Neural cell (in vitro differentiated cells): ENCODE results near the gene MSANTD3. TPM values are rescaled to one million over a fixed set of nuclear protein-coding genes. Genes with fewer than 3 reads are reported as not detected.

ENCODE experiments used
- H2AFZ ChIP-seq: fragments of 200-600, 300-800 bp; sonication (generic), shearing (Covaris generic); 2 replicates; pipeline ENCODE4 v1.6.0; 2014; ENCODE audit warnings: low read depth, mild to moderate bottlenecking, antibody characterized with exemption, low read length, moderate library complexity
- H3F3A ChIP-seq: fragments of 200-600 bp; shearing (Covaris generic); 2 replicates; pipeline ENCODE4 v1.6.1; 2016; ENCODE audit warnings: mild to moderate bottlenecking, moderate library complexity, mixed read lengths, antibody characterized with exemption, low read length; ENCODE audit not compliant: insufficient read depth, poor library complexity, severe bottlenecking
- H3K27ac ChIP-seq: fragments of 200-600, 300-800 bp; sonication (generic), shearing (Covaris generic); 2 replicates; pipeline ENCODE4 v1.5.1; 2014; ENCODE audit warnings: mild to moderate bottlenecking, low read length, moderate library complexity
- H3K27me3 ChIP-seq: fragments of 300-800, 200-600 bp; sonication (generic), shearing (Covaris generic); 2 replicates; pipeline ENCODE4 v1.6.0; 2014; ENCODE audit warnings: mild to moderate bottlenecking, low read depth, low read length, moderate library complexity; ENCODE audit not compliant: insufficient read depth
- H3K36me3 ChIP-seq: fragments of 300-800, 200-600 bp; sonication (generic), shearing (Covaris generic); 2 replicates; pipeline ENCODE4 v1.5.1; 2014; ENCODE audit warnings: mild to moderate bottlenecking, antibody characterized with exemption, low read length, moderate library complexity; ENCODE audit not compliant: insufficient read depth
- H3K4me2 ChIP-seq: fragments of 300-800, 200-600 bp; sonication (generic), shearing (Covaris generic); 2 replicates; pipeline ENCODE4 v1.6.0; 2014; ENCODE audit warnings: mild to moderate bottlenecking, low read length
- H3K4me3 ChIP-seq: fragments of 300-800, 200-600 bp; sonication (generic), shearing (Covaris generic); 2 replicates; pipeline ENCODE4 v1.5.1; 2014; ENCODE audit warnings: mild to moderate bottlenecking, low read length, moderate library complexity
- H3K79me2 ChIP-seq: fragments of 200-600 bp; shearing (Covaris generic); replicated peaks from 2 replicates; pipeline ENCODE4 v1.6.0; 2014; ENCODE audit warnings: mild to moderate bottlenecking, low read length, moderate library complexity; ENCODE audit not compliant: insufficient read depth
- H3K9ac ChIP-seq: fragments of 300-800, 200-600 bp; sonication (generic), shearing (Covaris generic); 2 replicates; pipeline ENCODE4 v1.6.1; 2016; ENCODE audit warnings: mild to moderate bottlenecking, low read length, mixed read lengths
- H3K9me2 ChIP-seq: fragments of 200-600 bp; shearing (Covaris generic); 2 replicates; pipeline ENCODE4 v1.6.1; 2016; ENCODE audit warnings: mild to moderate bottlenecking, low read length, mixed read lengths; ENCODE audit not compliant: insufficient read depth
- H3K9me3 ChIP-seq: fragments of 200-600, 300-800 bp; sonication (generic), shearing (Covaris generic); 2 replicates; pipeline ENCODE4 v1.6.1; 2016; ENCODE audit warnings: mild to moderate bottlenecking, mixed run types, low read length, moderate library complexity, mixed read lengths
- H4K20me1 ChIP-seq: fragments of 200-600 bp; shearing (Covaris generic); 2 replicates; pipeline ENCODE4 v1.6.1; 2016; ENCODE audit warnings: mild to moderate bottlenecking, mixed run types; ENCODE audit not compliant: insufficient read depth
- EP300 ChIP-seq: fragments of 450-650 bp; conservative IDR thresholded peaks from 2 replicates; pipeline ENCODE4 v1.6.1; 2014; ENCODE audit warnings: antibody characterized with exemption, mild to moderate bottlenecking, moderate library complexity; ENCODE audit not compliant: poor library complexity, severe bottlenecking
- EZH2 ChIP-seq: fragments of 200-600, 300-800 bp; shearing (Covaris generic), sonication (generic); IDR thresholded peaks from 2 replicates; pipeline ENCODE4 v1.6.1; 2014; ENCODE audit warnings: antibody characterized with exemption, low read length, borderline replicate concordance, mild to moderate bottlenecking; ENCODE audit not compliant: insufficient read depth, poor library complexity, severe bottlenecking
- MXI1 ChIP-seq: fragments of 450-650 bp; conservative IDR thresholded peaks from 2 replicates; pipeline ENCODE4 v1.6.1; 2014; ENCODE audit warnings: antibody characterized with exemption, mild to moderate bottlenecking; ENCODE audit not compliant: poor library complexity, severe bottlenecking
- POLR2AphosphoS5 ChIP-seq: IDR thresholded peaks from 2 replicates; pipeline ENCODE4 v1.6.1; 2012
- RAD21 ChIP-seq: fragments of 450-650 bp; conservative IDR thresholded peaks from 2 replicates; pipeline ENCODE4 v1.6.1; 2014; ENCODE audit warnings: antibody characterized with exemption, mild to moderate bottlenecking, moderate library complexity
- SMC3 ChIP-seq: fragments of 450-650 bp; conservative IDR thresholded peaks from 2 replicates; pipeline ENCODE4 v1.6.1; 2014; ENCODE audit warnings: antibody characterized with exemption, mild to moderate bottlenecking, moderate library complexity; ENCODE audit not compliant: poor library complexity
- TAF1 ChIP-seq: IDR thresholded peaks from 2 replicates; pipeline ENCODE4 v1.6.1; 2012; ENCODE audit warnings: low read depth
- polyA plus RNA-seq: library from polyadenylated mRNA; depleted of rRNA; stranded (reverse); fragments of >200 nt; gene quantifications from 2 replicates; pipeline ENCODE4 v1.2.3, GENCODE V29; 2014
- TF ChIP-seq, protein P1 (sequence below): IDR thresholded peaks from 2 replicates; pipeline ENCODE4 v1.6.1; 2012; ENCODE audit warnings: borderline replicate concordance
- TF ChIP-seq, protein P2 (sequence below): fragments of 450-650 bp; IDR thresholded peaks from 2 replicates; pipeline ENCODE4 v1.5.1; 2014; ENCODE audit warnings: antibody characterized with exemption, mild to moderate bottlenecking, moderate library complexity; ENCODE audit not compliant: poor library complexity, severe bottlenecking

MSANTD3 gene
- polyA plus RNA-seq, 1 donor from 2014 or later: 82.6 TPM

DNA sequence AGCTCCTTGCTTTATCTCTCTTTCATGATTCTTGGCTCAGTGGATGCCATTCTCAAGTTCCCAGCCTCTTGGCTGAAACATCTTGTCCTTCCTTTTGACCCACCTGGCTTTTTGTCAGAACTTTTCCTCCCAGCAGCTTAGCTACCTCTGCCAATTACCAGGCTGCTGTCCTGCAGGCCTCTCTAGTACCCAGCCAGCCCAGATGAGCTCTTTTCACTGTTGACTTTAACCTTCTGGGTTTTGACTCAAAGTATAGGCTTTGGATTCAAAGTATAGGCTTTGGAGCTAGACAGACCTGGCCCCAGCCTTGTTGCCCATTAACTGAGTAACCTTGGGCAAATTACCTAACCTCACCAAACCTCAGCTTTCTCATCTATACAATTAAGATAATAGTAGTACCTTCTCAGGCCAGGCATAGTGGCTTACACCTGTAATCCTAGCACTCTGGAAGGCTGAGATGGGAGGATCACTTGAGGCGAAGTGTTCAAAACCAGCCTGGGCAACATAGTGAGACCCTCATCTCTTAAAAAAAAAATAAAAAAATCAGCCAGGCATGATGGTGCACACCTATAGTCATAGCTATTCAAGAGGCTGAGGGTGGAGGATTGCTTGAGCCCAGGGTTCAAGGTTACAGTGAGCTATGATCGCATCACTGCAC, 39.4 kb downstream of the MSANTD3 start:
- Histone ChIP-seq H3K27ac (no peak overlapping the region), H3K27me3 (no peaks in the 10 kb centered on the region), H3K9me2 (no peaks in the 10 kb centered on the region), H3K9me3 (no peaks in the 10 kb centered on the region), H3K4me3 (no peak overlapping the region), H2AFZ (no peak overlapping the region), H4K20me1 (no peaks in the 10 kb centered on the region), H3K9ac (no peak overlapping the region), H3K36me3 (no peaks in the 10 kb centered on the region), H3F3A (no peaks in the 10 kb centered on the region), H3K79me2 (no peaks in the 10 kb centered on the region), H3K4me2 (no peak overlapping the region)
- no peak for TF ChIP-seq TAF1
- TF ChIP-seq POLR2AphosphoS5: no peak
- no peak for TF ChIP-seq EP300
- TF ChIP-seq RAD21: no peak
- TF ChIP-seq, protein P1, sequence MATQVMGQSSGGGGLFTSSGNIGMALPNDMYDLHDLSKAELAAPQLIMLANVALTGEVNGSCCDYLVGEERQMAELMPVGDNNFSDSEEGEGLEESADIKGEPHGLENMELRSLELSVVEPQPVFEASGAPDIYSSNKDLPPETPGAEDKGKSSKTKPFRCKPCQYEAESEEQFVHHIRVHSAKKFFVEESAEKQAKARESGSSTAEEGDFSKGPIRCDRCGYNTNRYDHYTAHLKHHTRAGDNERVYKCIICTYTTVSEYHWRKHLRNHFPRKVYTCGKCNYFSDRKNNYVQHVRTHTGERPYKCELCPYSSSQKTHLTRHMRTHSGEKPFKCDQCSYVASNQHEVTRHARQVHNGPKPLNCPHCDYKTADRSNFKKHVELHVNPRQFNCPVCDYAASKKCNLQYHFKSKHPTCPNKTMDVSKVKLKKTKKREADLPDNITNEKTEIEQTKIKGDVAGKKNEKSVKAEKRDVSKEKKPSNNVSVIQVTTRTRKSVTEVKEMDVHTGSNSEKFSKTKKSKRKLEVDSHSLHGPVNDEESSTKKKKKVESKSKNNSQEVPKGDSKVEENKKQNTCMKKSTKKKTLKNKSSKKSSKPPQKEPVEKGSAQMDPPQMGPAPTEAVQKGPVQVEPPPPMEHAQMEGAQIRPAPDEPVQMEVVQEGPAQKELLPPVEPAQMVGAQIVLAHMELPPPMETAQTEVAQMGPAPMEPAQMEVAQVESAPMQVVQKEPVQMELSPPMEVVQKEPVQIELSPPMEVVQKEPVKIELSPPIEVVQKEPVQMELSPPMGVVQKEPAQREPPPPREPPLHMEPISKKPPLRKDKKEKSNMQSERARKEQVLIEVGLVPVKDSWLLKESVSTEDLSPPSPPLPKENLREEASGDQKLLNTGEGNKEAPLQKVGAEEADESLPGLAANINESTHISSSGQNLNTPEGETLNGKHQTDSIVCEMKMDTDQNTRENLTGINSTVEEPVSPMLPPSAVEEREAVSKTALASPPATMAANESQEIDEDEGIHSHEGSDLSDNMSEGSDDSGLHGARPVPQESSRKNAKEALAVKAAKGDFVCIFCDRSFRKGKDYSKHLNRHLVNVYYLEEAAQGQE: no peak
- no peak for TF ChIP-seq SMC3
- no peak for TF ChIP-seq MXI1
- no peak for TF ChIP-seq EZH2
- TF ChIP-seq, protein P2, sequence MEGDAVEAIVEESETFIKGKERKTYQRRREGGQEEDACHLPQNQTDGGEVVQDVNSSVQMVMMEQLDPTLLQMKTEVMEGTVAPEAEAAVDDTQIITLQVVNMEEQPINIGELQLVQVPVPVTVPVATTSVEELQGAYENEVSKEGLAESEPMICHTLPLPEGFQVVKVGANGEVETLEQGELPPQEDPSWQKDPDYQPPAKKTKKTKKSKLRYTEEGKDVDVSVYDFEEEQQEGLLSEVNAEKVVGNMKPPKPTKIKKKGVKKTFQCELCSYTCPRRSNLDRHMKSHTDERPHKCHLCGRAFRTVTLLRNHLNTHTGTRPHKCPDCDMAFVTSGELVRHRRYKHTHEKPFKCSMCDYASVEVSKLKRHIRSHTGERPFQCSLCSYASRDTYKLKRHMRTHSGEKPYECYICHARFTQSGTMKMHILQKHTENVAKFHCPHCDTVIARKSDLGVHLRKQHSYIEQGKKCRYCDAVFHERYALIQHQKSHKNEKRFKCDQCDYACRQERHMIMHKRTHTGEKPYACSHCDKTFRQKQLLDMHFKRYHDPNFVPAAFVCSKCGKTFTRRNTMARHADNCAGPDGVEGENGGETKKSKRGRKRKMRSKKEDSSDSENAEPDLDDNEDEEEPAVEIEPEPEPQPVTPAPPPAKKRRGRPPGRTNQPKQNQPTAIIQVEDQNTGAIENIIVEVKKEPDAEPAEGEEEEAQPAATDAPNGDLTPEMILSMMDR: no peak

DNA sequence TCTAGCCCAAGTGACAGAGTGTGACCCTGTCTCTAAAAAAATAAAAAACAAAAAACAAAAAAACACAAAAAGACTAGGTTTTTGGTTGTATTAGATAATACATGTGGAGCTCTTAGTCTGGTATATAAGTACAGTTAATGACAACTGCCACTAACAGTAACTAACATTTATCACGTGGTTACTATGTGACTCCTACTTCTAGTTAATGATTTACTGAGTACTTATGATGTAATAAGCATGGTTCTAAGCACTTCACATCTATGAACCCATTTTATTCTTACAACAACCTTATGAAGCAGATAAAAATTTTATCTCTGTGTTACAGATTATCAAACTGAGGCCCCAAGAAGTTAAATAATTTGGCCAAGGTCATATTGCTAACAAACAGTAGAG, 39.9 kb downstream of the MSANTD3 start:
- Histone ChIP-seq H3K27ac (no peak overlapping the region), H4K20me1 (no peaks in the 10 kb centered on the region), H3K27me3 (no peaks in the 10 kb centered on the region), H3K9ac (no peak overlapping the region), H3K9me2 (no peaks in the 10 kb centered on the region), H2AFZ (no peak overlapping the region), H3K4me2 (no peak overlapping the region), H3K36me3 (no peaks in the 10 kb centered on the region), H3F3A (no peaks in the 10 kb centered on the region), H3K4me3 (no peak overlapping the region), H3K9me3 (no peaks in the 10 kb centered on the region), H3K79me2 (no peaks in the 10 kb centered on the region)
- TF ChIP-seq, protein P2: no peak
- TF ChIP-seq TAF1 (no peak), EZH2 (no peak), SMC3 (no peak), RAD21 (no peak)
- TF ChIP-seq, protein P1: no peak
